HEK293 (cell line): ENCODE results near the gene LMNA.

Experiments used
- EGR2 ChIP-seq: fragments of 450-650 bp; formaldehyde crosslinking; IDR thresholded peaks from 2 replicates; pipeline ENCODE4 v1.5.1; 2016; ENCODE audit warnings: low read depth, missing biosample characterization, missing genetic modification characterization
- GFI1B ChIP-seq: fragments of 450-650 bp; formaldehyde crosslinking; IDR thresholded peaks from 2 replicates; pipeline ENCODE4 v1.5.1; 2016; ENCODE audit warnings: missing biosample characterization, missing genetic modification characterization
- GLIS2 ChIP-seq: fragments of 450-650 bp; formaldehyde crosslinking; IDR thresholded peaks from 2 replicates; pipeline ENCODE4 v1.5.1; 2016; ENCODE audit warnings: missing biosample characterization, missing genetic modification characterization
- HOXA7 ChIP-seq: sonication (generic); formaldehyde crosslinking; IDR thresholded peaks from 2 replicates; pipeline ENCODE4 v1.8.1; 2022; ENCODE audit warnings: missing genetic modification reagents, borderline replicate concordance
- ZBTB20 ChIP-seq: fragments of 450-650 bp; formaldehyde crosslinking; IDR thresholded peaks from 2 replicates; pipeline ENCODE4 v1.5.1; 2016; ENCODE audit warnings: missing biosample characterization, missing genetic modification characterization
- ZBTB21 ChIP-seq: fragments of 450-650 bp; formaldehyde crosslinking; IDR thresholded peaks from 2 replicates; pipeline ENCODE4 v1.5.1; 2017; ENCODE audit warnings: missing biosample characterization, missing genetic modification characterization
- ZFP3 ChIP-seq: fragments of 450-650 bp; formaldehyde crosslinking; IDR thresholded peaks from 2 replicates; pipeline ENCODE4 v1.5.1; 2016; ENCODE audit warnings: low read depth, missing biosample characterization, missing genetic modification characterization
- ZFP69B ChIP-seq: fragments of 450-650 bp; formaldehyde crosslinking; IDR thresholded peaks from 2 replicates; pipeline ENCODE4 v1.5.1; 2016; ENCODE audit warnings: missing biosample characterization, missing genetic modification characterization
- ZNF175 ChIP-seq: fragments of 450-650 bp; formaldehyde crosslinking; IDR thresholded peaks from 2 replicates; pipeline ENCODE4 v1.5.1; 2016; ENCODE audit warnings: missing biosample characterization, missing genetic modification characterization
- ZNF211 ChIP-seq: fragments of 450-650 bp; formaldehyde crosslinking; IDR thresholded peaks from 2 replicates; pipeline ENCODE4 v1.5.1; 2016; ENCODE audit warnings: low read depth, missing biosample characterization, missing genetic modification characterization
- ZNF23 ChIP-seq: fragments of 450-650 bp; formaldehyde crosslinking; IDR thresholded peaks from 2 replicates; pipeline ENCODE4 v1.5.1; 2016; ENCODE audit warnings: missing biosample characterization, missing genetic modification characterization, borderline replicate concordance
- ZNF404 ChIP-seq: fragments of 450-650 bp; formaldehyde crosslinking; IDR thresholded peaks from 2 replicates; pipeline ENCODE4 v1.5.1; 2017; ENCODE audit warnings: missing biosample characterization, missing genetic modification characterization
- ZNF426 ChIP-seq: fragments of 450-650 bp; formaldehyde crosslinking; IDR thresholded peaks from 2 replicates; pipeline ENCODE4 v1.5.1; 2017; ENCODE audit warnings: missing biosample characterization, missing genetic modification characterization, mild to moderate bottlenecking, inconsistent platforms, moderate library complexity
- ZNF530 ChIP-seq: fragments of 450-650 bp; formaldehyde crosslinking; IDR thresholded peaks from 2 replicates; pipeline ENCODE4 v1.5.1; 2016; ENCODE audit warnings: low read depth, missing biosample characterization, missing genetic modification characterization
- ZNF610 ChIP-seq: fragments of 450-650 bp; formaldehyde crosslinking; IDR thresholded peaks from 2 replicates; pipeline ENCODE4 v1.5.1; 2016; ENCODE audit warnings: missing biosample characterization, missing genetic modification characterization, borderline replicate concordance
- ZNF664 ChIP-seq: fragments of 450-650 bp; formaldehyde crosslinking; IDR thresholded peaks from 2 replicates; pipeline ENCODE4 v1.5.1; 2016; ENCODE audit warnings: missing biosample characterization, missing genetic modification characterization
- ZNF707 ChIP-seq: fragments of 450-650 bp; formaldehyde crosslinking; IDR thresholded peaks from 2 replicates; pipeline ENCODE4 v1.5.1; 2016; ENCODE audit warnings: missing biosample characterization, missing genetic modification characterization
- ZNF791 ChIP-seq: fragments of 450-650 bp; formaldehyde crosslinking; IDR thresholded peaks from 2 replicates; pipeline ENCODE4 v1.5.1; 2016; ENCODE audit warnings: missing biosample characterization, missing genetic modification characterization
- ZNF837 ChIP-seq: fragments of 450-650 bp; formaldehyde crosslinking; IDR thresholded peaks from 2 replicates; pipeline ENCODE4 v1.5.1; 2016; ENCODE audit warnings: missing biosample characterization, missing genetic modification characterization
- ZXDB ChIP-seq: fragments of 450-650 bp; formaldehyde crosslinking; IDR thresholded peaks from 2 replicates; pipeline ENCODE4 v1.5.1; 2016; ENCODE audit warnings: missing biosample characterization, missing genetic modification characterization
- TF ChIP-seq, protein P1 (sequence below): fragments of 450-650 bp; formaldehyde crosslinking; IDR thresholded peaks from 2 replicates; pipeline ENCODE4 v1.5.1; 2017; ENCODE audit warnings: missing biosample characterization, missing genetic modification characterization
- TF ChIP-seq, protein P2 (sequence below): fragments of 450-650 bp; formaldehyde crosslinking; IDR thresholded peaks from 2 replicates; pipeline ENCODE4 v1.5.1; 2017; ENCODE audit warnings: missing biosample characterization, missing genetic modification characterization
- TF ChIP-seq, protein P3 (sequence below): fragments of 450-650 bp; formaldehyde crosslinking; IDR thresholded peaks from 2 replicates; pipeline ENCODE4 v1.5.1; 2016; ENCODE audit warnings: missing biosample characterization, missing genetic modification characterization
- TF ChIP-seq, protein P4 (sequence below): fragments of 450-650 bp; formaldehyde crosslinking; IDR thresholded peaks from 2 replicates; pipeline ENCODE4 v1.5.1; 2016; ENCODE audit warnings: missing biosample characterization, missing genetic modification characterization, borderline replicate concordance
- TF ChIP-seq, protein P5 (sequence below): fragments of 450-650 bp; formaldehyde crosslinking; IDR thresholded peaks from 2 replicates; pipeline ENCODE4; 2016; ENCODE audit warnings: missing biosample characterization, missing genetic modification characterization

LMNA gene

GRCh38 chr1:156104065-156104810 is 10.3 kb upstream of the LMNA start (continued):
- no peak for TF ChIP-seq ZFP69B (tag by site-specific recombination)
- no peak for TF ChIP-seq ZNF837
- TF ChIP-seq ZNF211 (tag by site-specific recombination): no peak
- no peak for TF ChIP-seq ZXDB (tag by site-specific recombination)
- peak; percentile 28; the same call in 1 of the 2 replicates for TF ChIP-seq GLIS2 (tag by site-specific recombination)
- no peak for TF ChIP-seq ZBTB20 (tag by site-specific recombination)
- TF ChIP-seq ZNF664 (tag by site-specific recombination): no peak
- TF ChIP-seq ZNF426: no peak
- TF ChIP-seq ZNF610 (tag by site-specific recombination): no peak
- TF ChIP-seq ZBTB21: no peak
- TF ChIP-seq ZNF791 (tag by site-specific recombination): no peak
- TF ChIP-seq, protein P1, sequence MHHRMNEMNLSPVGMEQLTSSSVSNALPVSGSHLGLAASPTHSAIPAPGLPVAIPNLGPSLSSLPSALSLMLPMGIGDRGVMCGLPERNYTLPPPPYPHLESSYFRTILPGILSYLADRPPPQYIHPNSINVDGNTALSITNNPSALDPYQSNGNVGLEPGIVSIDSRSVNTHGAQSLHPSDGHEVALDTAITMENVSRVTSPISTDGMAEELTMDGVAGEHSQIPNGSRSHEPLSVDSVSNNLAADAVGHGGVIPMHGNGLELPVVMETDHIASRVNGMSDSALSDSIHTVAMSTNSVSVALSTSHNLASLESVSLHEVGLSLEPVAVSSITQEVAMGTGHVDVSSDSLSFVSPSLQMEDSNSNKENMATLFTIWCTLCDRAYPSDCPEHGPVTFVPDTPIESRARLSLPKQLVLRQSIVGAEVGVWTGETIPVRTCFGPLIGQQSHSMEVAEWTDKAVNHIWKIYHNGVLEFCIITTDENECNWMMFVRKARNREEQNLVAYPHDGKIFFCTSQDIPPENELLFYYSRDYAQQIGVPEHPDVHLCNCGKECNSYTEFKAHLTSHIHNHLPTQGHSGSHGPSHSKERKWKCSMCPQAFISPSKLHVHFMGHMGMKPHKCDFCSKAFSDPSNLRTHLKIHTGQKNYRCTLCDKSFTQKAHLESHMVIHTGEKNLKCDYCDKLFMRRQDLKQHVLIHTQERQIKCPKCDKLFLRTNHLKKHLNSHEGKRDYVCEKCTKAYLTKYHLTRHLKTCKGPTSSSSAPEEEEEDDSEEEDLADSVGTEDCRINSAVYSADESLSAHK (tag by site-specific recombination): no peak
- TF ChIP-seq, protein P2, sequence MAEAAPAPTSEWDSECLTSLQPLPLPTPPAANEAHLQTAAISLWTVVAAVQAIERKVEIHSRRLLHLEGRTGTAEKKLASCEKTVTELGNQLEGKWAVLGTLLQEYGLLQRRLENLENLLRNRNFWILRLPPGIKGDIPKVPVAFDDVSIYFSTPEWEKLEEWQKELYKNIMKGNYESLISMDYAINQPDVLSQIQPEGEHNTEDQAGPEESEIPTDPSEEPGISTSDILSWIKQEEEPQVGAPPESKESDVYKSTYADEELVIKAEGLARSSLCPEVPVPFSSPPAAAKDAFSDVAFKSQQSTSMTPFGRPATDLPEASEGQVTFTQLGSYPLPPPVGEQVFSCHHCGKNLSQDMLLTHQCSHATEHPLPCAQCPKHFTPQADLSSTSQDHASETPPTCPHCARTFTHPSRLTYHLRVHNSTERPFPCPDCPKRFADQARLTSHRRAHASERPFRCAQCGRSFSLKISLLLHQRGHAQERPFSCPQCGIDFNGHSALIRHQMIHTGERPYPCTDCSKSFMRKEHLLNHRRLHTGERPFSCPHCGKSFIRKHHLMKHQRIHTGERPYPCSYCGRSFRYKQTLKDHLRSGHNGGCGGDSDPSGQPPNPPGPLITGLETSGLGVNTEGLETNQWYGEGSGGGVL (tag by site-specific recombination): peak; percentile 71
- TF ChIP-seq EGR2: 0 out of 2 replicates have a peak, but pooled peaks have one; percentile 28
- TF ChIP-seq HOXA7 (CRISPR knock-in tag): no peak
- TF ChIP-seq, protein P3, sequence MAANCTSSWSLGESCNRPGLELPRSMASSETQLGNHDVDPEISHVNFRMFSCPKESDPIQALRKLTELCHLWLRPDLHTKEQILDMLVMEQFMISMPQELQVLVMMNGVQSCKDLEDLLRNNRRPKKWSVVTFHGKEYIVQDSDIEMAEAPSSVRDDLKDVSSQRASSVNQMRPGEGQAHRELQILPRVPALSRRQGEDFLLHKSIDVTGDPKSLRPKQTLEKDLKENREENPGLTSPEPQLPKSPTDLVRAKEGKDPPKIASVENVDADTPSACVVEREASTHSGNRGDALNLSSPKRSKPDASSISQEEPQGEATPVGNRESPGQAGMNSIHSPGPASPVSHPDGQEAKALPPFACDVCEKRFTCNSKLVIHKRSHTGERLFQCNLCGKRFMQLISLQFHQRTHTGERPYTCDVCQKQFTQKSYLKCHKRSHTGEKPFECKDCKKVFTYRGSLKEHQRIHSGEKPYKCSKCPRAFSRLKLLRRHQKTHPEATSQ: no peak
- no peak for TF ChIP-seq GFI1B (tag by site-specific recombination)
- TF ChIP-seq ZNF23 (tag by site-specific recombination): no peak
- TF ChIP-seq, protein P4, sequence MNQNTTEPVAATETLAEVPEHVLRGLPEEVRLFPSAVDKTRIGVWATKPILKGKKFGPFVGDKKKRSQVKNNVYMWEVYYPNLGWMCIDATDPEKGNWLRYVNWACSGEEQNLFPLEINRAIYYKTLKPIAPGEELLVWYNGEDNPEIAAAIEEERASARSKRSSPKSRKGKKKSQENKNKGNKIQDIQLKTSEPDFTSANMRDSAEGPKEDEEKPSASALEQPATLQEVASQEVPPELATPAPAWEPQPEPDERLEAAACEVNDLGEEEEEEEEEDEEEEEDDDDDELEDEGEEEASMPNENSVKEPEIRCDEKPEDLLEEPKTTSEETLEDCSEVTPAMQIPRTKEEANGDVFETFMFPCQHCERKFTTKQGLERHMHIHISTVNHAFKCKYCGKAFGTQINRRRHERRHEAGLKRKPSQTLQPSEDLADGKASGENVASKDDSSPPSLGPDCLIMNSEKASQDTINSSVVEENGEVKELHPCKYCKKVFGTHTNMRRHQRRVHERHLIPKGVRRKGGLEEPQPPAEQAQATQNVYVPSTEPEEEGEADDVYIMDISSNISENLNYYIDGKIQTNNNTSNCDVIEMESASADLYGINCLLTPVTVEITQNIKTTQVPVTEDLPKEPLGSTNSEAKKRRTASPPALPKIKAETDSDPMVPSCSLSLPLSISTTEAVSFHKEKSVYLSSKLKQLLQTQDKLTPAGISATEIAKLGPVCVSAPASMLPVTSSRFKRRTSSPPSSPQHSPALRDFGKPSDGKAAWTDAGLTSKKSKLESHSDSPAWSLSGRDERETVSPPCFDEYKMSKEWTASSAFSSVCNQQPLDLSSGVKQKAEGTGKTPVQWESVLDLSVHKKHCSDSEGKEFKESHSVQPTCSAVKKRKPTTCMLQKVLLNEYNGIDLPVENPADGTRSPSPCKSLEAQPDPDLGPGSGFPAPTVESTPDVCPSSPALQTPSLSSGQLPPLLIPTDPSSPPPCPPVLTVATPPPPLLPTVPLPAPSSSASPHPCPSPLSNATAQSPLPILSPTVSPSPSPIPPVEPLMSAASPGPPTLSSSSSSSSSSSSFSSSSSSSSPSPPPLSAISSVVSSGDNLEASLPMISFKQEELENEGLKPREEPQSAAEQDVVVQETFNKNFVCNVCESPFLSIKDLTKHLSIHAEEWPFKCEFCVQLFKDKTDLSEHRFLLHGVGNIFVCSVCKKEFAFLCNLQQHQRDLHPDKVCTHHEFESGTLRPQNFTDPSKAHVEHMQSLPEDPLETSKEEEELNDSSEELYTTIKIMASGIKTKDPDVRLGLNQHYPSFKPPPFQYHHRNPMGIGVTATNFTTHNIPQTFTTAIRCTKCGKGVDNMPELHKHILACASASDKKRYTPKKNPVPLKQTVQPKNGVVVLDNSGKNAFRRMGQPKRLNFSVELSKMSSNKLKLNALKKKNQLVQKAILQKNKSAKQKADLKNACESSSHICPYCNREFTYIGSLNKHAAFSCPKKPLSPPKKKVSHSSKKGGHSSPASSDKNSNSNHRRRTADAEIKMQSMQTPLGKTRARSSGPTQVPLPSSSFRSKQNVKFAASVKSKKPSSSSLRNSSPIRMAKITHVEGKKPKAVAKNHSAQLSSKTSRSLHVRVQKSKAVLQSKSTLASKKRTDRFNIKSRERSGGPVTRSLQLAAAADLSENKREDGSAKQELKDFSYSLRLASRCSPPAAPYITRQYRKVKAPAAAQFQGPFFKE (tag by site-specific recombination): no peak
- no peak for TF ChIP-seq ZFP3 (tag by site-specific recombination)
- no peak for TF ChIP-seq ZNF530 (tag by site-specific recombination)
- TF ChIP-seq ZNF707: no peak
- TF ChIP-seq ZNF404 (tag by site-specific recombination): no peak
- no peak for TF ChIP-seq ZNF175 (tag by site-specific recombination)
- TF ChIP-seq, protein P5, sequence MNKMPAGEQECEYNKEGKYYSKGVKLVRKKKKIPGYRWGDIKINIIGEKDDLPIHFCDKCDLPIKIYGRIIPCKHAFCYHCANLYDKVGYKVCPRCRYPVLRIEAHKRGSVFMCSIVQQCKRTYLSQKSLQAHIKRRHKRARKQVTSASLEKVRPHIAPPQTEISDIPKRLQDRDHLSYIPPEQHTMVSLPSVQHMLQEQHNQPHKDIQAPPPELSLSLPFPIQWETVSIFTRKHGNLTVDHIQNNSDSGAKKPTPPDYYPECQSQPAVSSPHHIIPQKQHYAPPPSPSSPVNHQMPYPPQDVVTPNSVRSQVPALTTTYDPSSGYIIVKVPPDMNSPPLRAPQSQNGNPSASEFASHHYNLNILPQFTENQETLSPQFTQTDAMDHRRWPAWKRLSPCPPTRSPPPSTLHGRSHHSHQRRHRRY (tag by site-specific recombination): no peak
